GM19372 (cell line): Measurements from ENCODE around the gene NCF4.
A peak's percentile ranks its signal among the peaks of the same experiment; 100 is the strongest.

ENCODE experiments used
- ATAC-seq: cut with Tn5 transposase; IDR thresholded peaks from one replicate; pipeline ENCODE4 v1.9.1; 2021; ENCODE audit warnings: mild to moderate bottlenecking, low read depth, moderate library complexity; ENCODE audit not compliant: unreplicated experiment

Gene NCF4

GRCh38 chr22:36892292-36892691 is 31.5 kb downstream of the NCF4 start:
- no peak for ATAC-seq

DNA sequence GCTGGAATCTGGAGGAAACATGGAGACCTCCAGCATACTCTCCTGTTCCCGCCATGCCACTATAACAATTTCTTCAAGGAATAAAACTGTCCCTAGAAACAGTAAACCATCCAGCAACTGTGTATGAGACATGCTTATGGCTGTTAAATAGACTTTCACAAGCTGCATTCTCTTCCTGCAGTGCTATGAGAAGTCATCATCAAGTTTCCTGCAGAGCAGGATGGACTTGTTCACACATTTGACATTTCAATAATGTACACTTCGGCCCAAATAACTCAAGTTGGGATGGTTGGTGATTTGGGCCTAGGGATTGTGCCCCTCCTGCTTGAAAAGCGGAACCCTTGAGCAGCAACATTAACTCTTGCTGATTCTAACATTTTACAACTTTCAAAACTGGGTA is 32.5 kb downstream of the NCF4 start:
- no peak for ATAC-seq

DNA sequence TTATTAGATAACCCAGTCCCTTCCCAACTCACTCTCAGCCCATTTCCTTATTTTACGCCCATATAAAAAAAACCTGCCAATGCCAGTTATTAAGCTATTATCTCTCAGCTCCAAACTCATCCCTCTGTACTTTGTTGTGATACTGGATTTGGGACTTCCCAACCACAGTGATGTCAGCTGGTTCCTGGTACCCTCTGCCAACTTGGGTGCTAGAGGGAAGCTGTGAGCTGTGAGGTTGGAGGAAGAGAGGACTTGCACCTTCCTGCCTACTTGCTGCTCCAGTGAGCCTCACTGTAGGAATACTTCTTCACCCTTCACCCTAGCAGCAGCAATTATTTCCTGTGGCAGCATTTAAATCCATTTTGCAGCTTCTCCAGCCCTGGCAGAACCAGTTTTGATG is 33.5 kb downstream of the NCF4 start:
- no peak for ATAC-seq

DNA sequence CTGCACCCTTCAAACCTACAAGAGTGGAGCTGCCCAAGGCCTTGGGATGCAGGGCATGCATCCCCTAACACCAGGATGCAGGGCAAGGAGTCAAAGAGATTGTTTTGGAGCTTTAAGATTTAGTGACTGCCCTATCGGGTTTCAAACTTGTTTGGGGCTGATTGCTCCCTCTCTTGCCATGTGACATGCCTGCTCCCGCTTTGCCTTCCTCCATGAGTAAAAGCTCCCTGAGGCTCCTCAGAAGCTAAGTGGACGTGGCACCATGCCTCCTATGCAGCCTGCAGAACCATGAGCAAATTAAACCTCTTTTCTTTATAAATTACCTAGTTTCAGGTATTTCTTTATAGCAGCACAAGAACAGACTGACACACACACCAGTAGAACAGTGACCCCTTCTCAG is 36.8 kb downstream of the NCF4 start:
- ATAC-seq: no peak

- ATAC-seq: no peak
Observed at GRCh38 chr22:36898690-36899089, 37.9 kb downstream of the NCF4 start.

DNA sequence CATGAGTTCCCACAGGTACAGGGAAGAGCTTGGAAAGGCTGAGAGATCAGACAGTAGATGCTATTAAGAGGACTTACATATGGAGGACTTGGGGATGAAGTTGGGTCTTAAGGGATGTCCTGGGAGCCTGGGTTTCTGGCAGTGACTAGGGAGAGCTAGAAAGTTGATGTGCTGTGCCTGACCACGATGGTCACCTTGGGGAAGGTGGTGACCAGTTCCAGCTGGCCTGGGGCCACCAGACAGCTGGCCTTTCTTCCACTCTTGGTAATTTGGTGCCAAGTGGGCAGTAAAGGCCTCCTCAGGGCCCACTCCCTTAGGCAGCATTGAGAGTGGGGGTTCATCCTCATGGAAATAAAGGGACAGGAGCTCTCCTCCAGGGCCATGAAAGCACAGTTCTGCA is 38.7 kb downstream of the NCF4 start:
- ATAC-seq: no peak

GRCh38 chr22:36900225-36900624 is 39.4 kb downstream of the NCF4 start:
- ATAC-seq: no peak

DNA sequence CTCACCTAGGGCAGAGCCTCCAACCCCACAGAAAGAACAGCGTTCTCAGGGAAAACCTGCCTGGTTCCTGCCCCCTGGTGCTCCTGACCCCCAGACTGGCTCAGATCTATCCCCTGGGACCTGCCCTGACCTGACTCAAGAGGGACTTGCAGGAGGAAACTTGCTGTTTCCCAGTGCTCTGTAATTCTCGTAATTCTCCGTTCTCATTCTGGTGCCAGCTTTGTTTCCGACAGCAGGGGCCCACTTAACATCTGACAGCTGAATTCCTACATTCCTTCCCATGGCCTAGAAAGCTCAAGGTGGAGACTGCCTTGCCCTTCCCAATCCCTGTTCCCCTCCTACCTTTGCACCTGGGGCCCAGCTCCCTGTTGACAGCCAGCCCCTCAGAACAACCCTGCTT is 40.1 kb downstream of the NCF4 start:
- ATAC-seq: no peak

GRCh38 chr22:36901411-36902142 is 40.8 kb downstream of the NCF4 start:
- ATAC-seq: peak; percentile 56

GRCh38 chr22:36902143-36902926 is 41.5 kb downstream of the NCF4 start:
- ATAC-seq: no peak

GRCh38 chr22:36904260-36904880 is 43.6 kb downstream of the NCF4 start:
- no peak for ATAC-seq

DNA sequence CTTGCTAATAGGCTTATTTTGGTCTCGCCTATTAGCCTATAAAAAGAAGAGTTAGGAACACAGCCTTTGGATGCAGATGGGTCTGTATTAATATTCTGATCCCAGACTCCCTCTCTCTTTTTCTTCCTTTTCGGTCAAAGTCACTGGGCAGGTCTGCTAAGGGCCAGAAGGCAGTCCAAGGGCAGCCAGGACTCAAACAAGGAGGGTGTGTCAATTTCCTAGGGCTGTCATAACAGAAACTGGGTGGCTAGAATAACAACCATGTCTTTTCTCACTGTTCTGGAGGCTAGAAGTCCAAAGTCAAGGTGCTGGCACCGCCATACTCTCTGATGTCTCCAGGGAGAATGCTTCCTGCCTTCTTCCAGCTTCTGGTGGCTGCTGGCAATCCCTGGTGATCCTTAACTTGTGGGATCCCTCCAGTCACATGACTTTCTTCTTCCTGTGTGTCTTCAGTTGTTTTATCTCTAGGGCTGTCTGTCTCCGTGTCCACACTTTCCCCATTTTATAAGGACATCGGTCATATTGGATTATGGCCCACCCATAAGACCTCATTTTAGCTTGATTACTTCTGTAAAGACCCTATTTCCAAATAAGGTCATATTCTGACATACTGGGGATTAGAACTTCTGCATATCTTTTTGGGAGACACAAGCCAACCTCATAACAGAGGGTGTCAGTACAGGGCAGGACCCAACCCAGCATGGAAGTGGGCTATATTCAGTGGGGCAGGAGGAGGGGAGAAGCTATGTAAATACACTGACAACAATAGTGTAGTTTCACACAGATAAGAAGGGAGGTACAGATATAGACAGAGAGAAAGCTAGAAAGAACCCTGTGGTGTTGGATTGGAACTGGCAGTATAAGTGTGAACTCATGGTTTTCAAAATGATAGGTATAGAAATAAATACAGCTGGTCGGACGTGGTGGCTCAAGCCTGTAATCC is 46.7 kb downstream of the NCF4 start:
- no peak for ATAC-seq

DNA sequence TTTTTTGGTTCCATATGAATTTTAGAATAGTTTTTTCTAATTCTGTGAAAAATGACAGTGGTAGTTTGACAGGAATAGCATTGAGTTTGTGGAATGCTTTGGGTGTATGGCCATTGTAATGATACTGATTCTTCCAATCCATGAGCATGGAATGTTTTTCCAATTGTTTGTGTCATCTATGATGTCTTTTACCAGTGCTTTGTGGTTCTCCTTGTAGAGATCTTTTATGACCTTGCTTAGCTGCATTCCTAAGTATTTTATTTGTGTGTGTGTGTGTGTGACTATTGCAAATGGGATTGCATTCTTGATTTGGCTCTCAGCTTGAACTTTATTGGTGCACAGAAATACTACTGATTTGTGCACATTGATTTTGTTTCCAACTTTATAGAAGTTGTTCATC is 49.7 kb downstream of the NCF4 start:
- no peak for ATAC-seq

GRCh38 chr22:36911887-36912661 is 51.3 kb downstream of the NCF4 start:
- ATAC-seq: no peak

- ATAC-seq: no peak
Observed at GRCh38 chr22:36912694-36913426, 52.1 kb downstream of the NCF4 start.

DNA sequence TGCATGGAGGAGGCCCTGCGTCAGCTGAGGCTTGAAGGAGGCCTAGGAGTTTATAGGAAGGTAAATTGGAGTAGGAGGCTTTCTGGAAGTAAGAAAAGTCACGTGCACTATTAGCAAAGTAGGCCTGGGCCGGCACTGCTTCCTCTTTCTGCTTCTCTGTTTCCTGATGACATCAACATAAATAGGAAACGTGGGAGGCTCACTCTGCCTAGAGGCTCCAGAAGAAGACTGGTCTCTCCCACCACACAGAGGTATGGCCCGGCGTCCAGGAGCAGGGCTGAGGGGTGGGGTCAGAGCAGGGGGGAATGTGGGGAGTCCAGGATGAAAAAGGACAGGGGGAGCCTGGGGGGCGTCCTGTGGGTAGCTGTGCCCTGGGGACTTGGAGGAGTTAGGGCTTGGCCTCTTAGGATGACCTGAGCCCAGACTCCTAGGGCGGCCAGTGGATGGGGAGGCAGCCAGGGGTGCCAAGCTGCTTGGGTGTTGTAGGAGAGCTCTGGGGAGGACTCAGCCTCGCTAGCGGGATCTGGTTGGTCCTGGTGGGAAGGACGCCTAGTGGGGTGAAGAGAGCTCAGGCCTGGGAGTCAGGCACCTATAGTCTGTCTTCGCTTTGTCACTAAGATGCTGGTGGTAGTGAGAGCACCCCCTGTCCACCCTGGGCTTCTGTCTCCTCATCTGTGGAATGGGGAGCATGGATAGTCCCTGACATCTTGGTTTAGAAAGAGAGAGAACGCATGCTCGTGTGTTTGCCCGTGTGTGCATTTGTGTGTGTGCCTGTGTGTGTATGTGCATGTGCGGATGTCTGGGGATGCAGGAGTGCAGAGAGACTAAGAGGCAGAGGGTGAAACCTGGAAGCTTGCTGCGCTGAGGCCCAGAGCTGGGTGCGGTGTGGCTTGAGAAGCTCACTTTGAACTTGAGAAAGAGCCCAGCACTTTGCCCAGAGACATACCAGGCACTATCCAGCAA is 52.9 kb downstream of the NCF4 start, which contains the start of gene CSF2RB:
CSF2RB (plus strand) TSS at position 202 of the 963 bp plus-strand sequence. CDS start 8,580 bp downstream, outside the sequence.
- ATAC-seq: no peak

DNA sequence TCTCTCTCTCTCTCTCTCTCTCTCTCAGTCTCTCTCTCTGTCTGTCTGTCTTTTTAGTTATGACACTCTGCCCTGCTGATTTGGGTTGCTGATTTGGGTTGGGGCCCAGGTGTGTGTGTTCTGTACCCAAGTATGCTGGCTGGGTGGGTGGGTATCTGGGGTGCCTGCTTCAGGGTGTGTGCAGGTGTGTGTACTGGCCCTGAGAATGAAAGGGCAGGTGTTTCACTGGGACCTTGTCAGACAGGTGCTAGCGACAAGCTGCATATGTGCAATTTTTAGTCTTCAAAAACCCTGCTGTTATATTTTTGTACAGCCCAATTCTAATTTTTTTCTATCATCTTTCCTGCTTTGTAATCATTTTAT is 53.6 kb downstream of the NCF4 start:
- no peak for ATAC-seq

- ATAC-seq: no peak
Observed at GRCh38 chr22:36916034-36916433, 55.2 kb downstream of the NCF4 start.
